Ascending aorta (tissue), 2 donors: ENCODE results near the gene ANKLE1. TPM values are rescaled to one million over a fixed set of nuclear protein-coding genes. Genes with fewer than 3 reads are reported as not detected.

Experiments used
- DNase-seq, 2 donors: peaks; one replicate each; pipeline ENCODE4 v3.0.0-alpha.2; 2019; ENCODE audit warnings: low spot score in 2 of 2
- H3K27ac ChIP-seq, 2 donors: fragments of 200-600 bp; sonication (generic); one replicate each; pipeline ENCODE4 v1.5.1; 2016 to 2017; ENCODE audit warnings: mild to moderate bottlenecking in 1 of 2
- H3K27me3 ChIP-seq: fragments of 200-600 bp; sonication (generic); one replicate; pipeline ENCODE4 v1.5.1; 2017
- H3K36me3 ChIP-seq, 2 donors: fragments of 200-600 bp; sonication (generic); one replicate each; pipeline ENCODE4 v1.5.1; 2016
- H3K4me1 ChIP-seq, 2 donors: fragments of 200-600 bp; sonication (generic); one replicate each; pipeline ENCODE4 v1.5.1; 2016 to 2017; ENCODE audit warnings: mild to moderate bottlenecking in 1 of 2
- H3K4me3 ChIP-seq, 2 donors: fragments of 200-600 bp; sonication (generic); one replicate each; pipeline ENCODE4 v1.5.1; 2016 to 2017; ENCODE audit warnings: mild to moderate bottlenecking in 1 of 2
- H3K9me3 ChIP-seq, 2 donors: fragments of 200-600 bp; sonication (generic); one replicate each; pipeline ENCODE4 v1.5.1; 2016
- CTCF ChIP-seq, 3 experiments: fragments of 200-600 bp in 2 of 3; fragments of 450-650 bp in 1 of 3; sonication (generic) in 2 of 3; IDR thresholded peaks; one replicate each; pipeline ENCODE4 v1.5.1; 2016 to 2019; ENCODE audit warnings: antibody characterized with exemption in 3 of 3, mild to moderate bottlenecking in 1 of 3, moderate library complexity in 1 of 3
- intact Hi-C: fragments of 100-400 bp; cut with DNase I; formaldehyde crosslinking; loops from one replicate; pipeline ENCODE4 v1.15.1; 2023
- total RNA-seq: library from RNA; depleted of rRNA; stranded (reverse); fragments of >200 nt; gene quantifications from one replicate; pipeline ENCODE4 v1.1.0, GENCODE V29; 2016

ANKLE1 gene
- total RNA-seq, 1 donor from 2014 or later, result not detected

GRCh38 chr19:17255150-17255621 is 26.5 kb upstream of the ANKLE1 start:
- DNase-seq, result no peak
- Histone ChIP-seq H3K27ac (no peak overlapping the region), H3K36me3 (no peaks in the 10 kb centered on the region), H3K4me3 (no peak overlapping the region), H3K27me3 (no peaks in the 10 kb centered on the region), H3K4me1 (no peaks in the 10 kb centered on the region), H3K9me3 (no peaks in the 10 kb centered on the region)
- TF ChIP-seq CTCF (IDR thresholded peaks at IDR 0.05), result no peak
- intact Hi-C loops, result no loop called here

GRCh38 chr19:17256130-17256529 is 25.6 kb upstream of the ANKLE1 start:
- no peak for DNase-seq

GRCh38 chr19:17259118-17259780 is 22.5 kb upstream of the ANKLE1 start:
- no peak for DNase-seq
- no peak for TF ChIP-seq CTCF (IDR thresholded peaks at IDR 0.05)
- no peaks in the 10 kb centered on the region for H3K27me3 ChIP-seq
- no peak overlapping the region for H3K4me3 ChIP-seq
- no peak overlapping the region for H3K27ac ChIP-seq
- no peaks in the 10 kb centered on the region for H3K36me3 ChIP-seq
- intact Hi-C loops, result no loop called here
- H3K9me3 ChIP-seq, result no peaks in the 10 kb centered on the region
- H3K4me1 ChIP-seq, result no peaks in the 10 kb centered on the region

More at GRCh38 chr19:17256130-17256529, 25.6 kb upstream of the ANKLE1 start:
- H3K9me3 ChIP-seq, result no peaks in the 10 kb centered on the region
- no peak overlapping the region for H3K4me3 ChIP-seq
- no peaks in the 10 kb centered on the region for H3K27me3 ChIP-seq
- no peaks in the 10 kb centered on the region for H3K4me1 ChIP-seq
- H3K36me3 ChIP-seq, result no peaks in the 10 kb centered on the region
- intact Hi-C loops, result no loop called here
- no peak overlapping the region for H3K27ac ChIP-seq
- TF ChIP-seq CTCF (IDR thresholded peaks at IDR 0.05), result no peak

- intact Hi-C loops, result loop anchor here (2.0 to 10.0 kb wide), 2 partner anchors 23 to 205 kb away; partner anchors contain the start of gene NXNL1
Measured at GRCh38 chr19:17259934-17260333, 21.8 kb upstream of the ANKLE1 start.

GRCh38 chr19:17260842-17261325 is 20.8 kb upstream of the ANKLE1 start:
- no peak overlapping the region for H3K27ac ChIP-seq
- DNase-seq, result peak in 1 of 2 donors; percentile 87
- intact Hi-C loops, result loop anchor here (2.0 to 10.0 kb wide), 2 partner anchors 22 to 204 kb away; partner anchors contain the start of gene NXNL1
- H3K4me1 ChIP-seq, result no peaks in the 10 kb centered on the region
- no peak overlapping the region for H3K4me3 ChIP-seq
- H3K36me3 ChIP-seq, result no peaks in the 10 kb centered on the region
- H3K27me3 ChIP-seq, result no peaks in the 10 kb centered on the region
- peak; percentile 83 to 93 (median 83) for TF ChIP-seq CTCF (IDR thresholded peaks at IDR 0.05)
- no peaks in the 10 kb centered on the region for H3K9me3 ChIP-seq

More at GRCh38 chr19:17259934-17260333, 21.8 kb upstream of the ANKLE1 start:
- Histone ChIP-seq H3K9me3 (no peaks in the 10 kb centered on the region), H3K36me3 (no peaks in the 10 kb centered on the region), H3K27ac (no peak overlapping the region), H3K4me1 (no peaks in the 10 kb centered on the region), H3K4me3 (no peak overlapping the region), H3K27me3 (no peaks in the 10 kb centered on the region)
- TF ChIP-seq CTCF (IDR thresholded peaks at IDR 0.05), result no peak
- no peak for DNase-seq
